ENCODE data around the gene GAK. TPM values are rescaled to one million over a fixed set of nuclear protein-coding genes. Genes with fewer than 3 reads are reported as not detected.

Gene GAK
- total RNA-seq, 4 donors from 2014 or later = 70.1 to 95.3 (median 78.1) TPM

- TF ChIP-seq POLR2AphosphoS5 (IDR thresholded peaks at IDR 0.05) (no peak), EP300 (IDR thresholded peaks at IDR 0.05) (no peak), CTCF (IDR thresholded peaks at IDR 0.05) (no peak)
- Histone ChIP-seq H3K36me3 (peaks cover 0 to 70% of the 10 kb centered on the region in 2 donors), H3K9me3 (no peaks in the 10 kb centered on the region), H3K27ac (no peak overlapping the region), H3K27me3 (no peaks in the 10 kb centered on the region), H3K4me1 (peaks cover 0 to 8% (median 0%) of the 10 kb centered on the region in 3 donors), H3K4me3 (no peak overlapping the region)
- WGBS, 2 donors (ENCODE audit: low coverage in 1 of 2) = 93% methylated on average over 8 of the region's 26 CpGs; no CpG with 5 or more reads in 1 of the 2 donors
- ATAC-seq = no peak
Observed at GRCh38 chr4:910366-911091, 21.6 kb downstream of the GAK start.

DNA sequence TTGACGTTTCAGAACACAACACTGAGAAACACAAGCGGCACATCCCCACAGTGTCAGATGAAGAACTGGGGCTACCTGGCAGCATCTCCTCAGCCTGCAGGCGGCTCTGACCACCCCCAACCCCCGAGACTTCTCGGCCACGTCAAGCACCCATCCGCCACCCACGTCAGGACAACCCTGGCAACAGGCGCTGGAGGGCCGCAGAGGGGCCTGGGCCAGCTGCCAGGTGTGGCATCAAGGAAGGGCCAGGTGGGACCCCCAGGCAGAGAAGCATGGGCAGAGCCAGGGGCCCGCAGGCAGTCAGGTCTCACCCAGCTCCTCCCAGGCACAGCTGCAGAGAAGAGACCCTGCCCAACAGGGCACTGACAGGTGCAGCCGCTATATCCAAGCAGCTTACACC is 22.3 kb downstream of the GAK start:
- H3K9me3 ChIP-seq = no peaks in the 10 kb centered on the region
- ATAC-seq = no peak
- H3K27me3 ChIP-seq = no peaks in the 10 kb centered on the region
- H3K4me1 ChIP-seq = peaks cover 0 to 1% (median 0%) of the 10 kb centered on the region in 3 donors
- WGBS, 2 donors (ENCODE audit: low coverage in 1 of 2) = no CpG with 5 or more reads among the region's 12 CpGs
- no peak overlapping the region for H3K27ac ChIP-seq
- H3K4me3 ChIP-seq = no peak overlapping the region
- TF ChIP-seq POLR2AphosphoS5 (IDR thresholded peaks at IDR 0.05) = no peak
- TF ChIP-seq CTCF (IDR thresholded peaks at IDR 0.05) = no peak
- no peak for TF ChIP-seq POLR2A (IDR thresholded peaks at IDR 0.05)
- TF ChIP-seq EP300 (IDR thresholded peaks at IDR 0.05) = no peak
- H3K36me3 ChIP-seq = peaks cover 0 to 72% of the 10 kb centered on the region in 2 donors

DNA sequence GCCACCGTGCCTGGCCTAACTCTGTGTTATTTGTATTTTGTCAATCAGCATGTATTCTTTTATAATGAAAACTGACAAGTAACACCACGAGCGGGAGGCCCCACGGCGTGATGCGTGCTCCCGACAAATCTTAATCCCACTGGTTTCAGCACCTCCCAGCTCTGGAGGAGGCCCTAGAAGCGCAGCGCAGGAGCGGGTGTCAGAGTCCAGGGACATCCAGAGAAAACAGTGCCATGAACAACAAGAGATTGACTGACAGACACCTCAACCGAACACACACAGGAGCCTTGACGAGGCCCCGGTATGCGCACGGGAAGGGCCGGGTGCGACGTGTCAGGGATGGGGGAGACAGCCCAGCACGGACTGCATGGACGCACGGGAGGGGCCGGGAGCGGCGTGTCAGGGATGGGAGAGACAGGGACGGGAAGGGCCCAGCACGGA is 23.0 kb downstream of the GAK start:
- no peak for ATAC-seq
- Histone ChIP-seq H3K4me3 (no peak overlapping the region), H3K27me3 (no peaks in the 10 kb centered on the region), H3K9me3 (no peaks in the 10 kb centered on the region), H3K36me3 (peaks cover 0 to 79% of the 10 kb centered on the region in 2 donors), H3K27ac (no peak overlapping the region), H3K4me1 (no peaks in the 10 kb centered on the region)
- 90 to 96% methylated on average over 5 to 15 of the region's 26 CpGs for WGBS, 2 donors (ENCODE audit: low coverage in 1 of 2)
- TF ChIP-seq POLR2A (IDR thresholded peaks at IDR 0.05) = no peak
- TF ChIP-seq EP300 (IDR thresholded peaks at IDR 0.05) = no peak
- no peak for TF ChIP-seq POLR2AphosphoS5 (IDR thresholded peaks at IDR 0.05)
- TF ChIP-seq CTCF (IDR thresholded peaks at IDR 0.05) = no peak

DNA sequence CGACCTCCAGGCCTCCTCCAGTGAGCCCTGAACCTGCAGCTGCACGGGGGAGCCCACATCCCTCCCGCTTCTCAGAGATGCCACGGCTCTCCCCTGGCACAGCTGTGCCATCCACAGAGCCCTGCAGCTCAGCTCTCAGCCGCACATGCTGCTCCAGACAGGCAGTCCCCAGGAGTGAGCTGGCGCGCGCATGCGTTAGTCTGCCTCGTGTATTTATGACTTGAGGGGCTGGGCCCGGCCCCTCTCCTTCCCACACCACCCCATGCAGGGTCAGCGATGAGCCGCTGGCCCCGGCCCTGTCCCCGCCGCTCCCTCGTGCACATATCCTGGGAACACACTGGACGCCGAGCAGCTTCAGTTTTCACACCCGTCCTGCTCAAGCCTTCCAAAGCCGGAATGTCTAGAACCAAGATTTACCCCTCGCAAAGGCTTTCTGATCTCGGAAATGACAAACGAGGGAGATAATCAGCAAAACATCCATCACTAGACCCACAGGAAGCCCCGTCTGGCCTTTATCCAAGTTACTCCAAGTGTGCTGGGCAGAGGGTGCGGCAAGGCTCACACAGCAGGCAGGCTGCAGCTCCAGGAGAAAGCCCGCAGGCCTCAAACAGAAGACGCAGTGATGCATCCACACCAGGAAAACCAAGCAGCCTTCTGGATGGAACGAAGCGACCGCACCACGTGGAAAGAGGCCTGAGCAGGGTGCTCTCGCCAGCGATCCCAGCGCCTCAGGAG is 24.3 kb downstream of the GAK start:
- H3K36me3 ChIP-seq = peaks cover 0 to 87% of the 10 kb centered on the region in 2 donors
- H3K9me3 ChIP-seq = no peaks in the 10 kb centered on the region
- no peak for ATAC-seq
- TF ChIP-seq CTCF (IDR thresholded peaks at IDR 0.05) (no peak), POLR2A (IDR thresholded peaks at IDR 0.05) (no peak), EP300 (IDR thresholded peaks at IDR 0.05) (no peak), POLR2AphosphoS5 (IDR thresholded peaks at IDR 0.05) (no peak)
- no peaks in the 10 kb centered on the region for H3K27me3 ChIP-seq
- WGBS, 2 donors (ENCODE audit: low coverage in 1 of 2) = 40 to 89% methylated on average over 3 to 5 of the region's 35 CpGs
- no peak overlapping the region for H3K27ac ChIP-seq
- H3K4me3 ChIP-seq = no peak overlapping the region
- no peaks in the 10 kb centered on the region for H3K4me1 ChIP-seq

DNA sequence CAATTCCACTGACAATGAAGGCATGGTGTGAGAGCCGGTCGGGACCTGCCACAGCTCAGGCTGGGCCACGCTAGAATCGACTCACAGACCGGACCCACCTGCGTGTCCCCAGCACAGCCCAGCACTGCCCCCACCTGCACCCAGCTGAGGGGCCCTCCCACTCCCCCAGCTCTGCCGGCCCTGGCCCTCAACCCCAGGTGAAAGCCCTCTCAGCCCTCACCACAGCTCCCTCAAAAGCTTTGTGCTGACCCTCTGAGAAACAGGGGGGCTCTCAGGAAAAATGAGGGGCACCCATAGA is 25.1 kb downstream of the GAK start:
- Histone ChIP-seq H3K27ac (no peak overlapping the region), H3K9me3 (no peaks in the 10 kb centered on the region), H3K4me3 (no peak overlapping the region), H3K4me1 (no peaks in the 10 kb centered on the region), H3K36me3 (peaks cover 0 to 86% of the 10 kb centered on the region in 2 donors), H3K27me3 (no peaks in the 10 kb centered on the region)
- TF ChIP-seq CTCF (IDR thresholded peaks at IDR 0.05) (no peak), POLR2AphosphoS5 (IDR thresholded peaks at IDR 0.05) (no peak), POLR2A (IDR thresholded peaks at IDR 0.05) (no peak), EP300 (IDR thresholded peaks at IDR 0.05) (no peak)
- no peak for ATAC-seq
- WGBS, 2 donors (ENCODE audit: low coverage in 1 of 2) = 98% methylated on average over 7 of the region's 7 CpGs; no CpG with 5 or more reads in 1 of the 2 donors

Data from gastroesophageal sphincter (tissue), 4 donors.